GM23248 (cell line): ENCODE measurements around the gene SLC6A7. TPM values are rescaled to one million over a fixed set of nuclear protein-coding genes. Genes with fewer than 3 reads are reported as not detected.
"Not testable (repeated sequence)": the region's sequence is repeated elsewhere in the genome, so short reads cannot be mapped to it uniquely, and the experiment has no call there.

Experiments used
- DNase-seq: peaks from one replicate; pipeline ENCODE4 v3.0.0-alpha.2; 2015
- H2AFZ ChIP-seq: fragments of 200-600 bp; sonication (generic); 2 replicates; pipeline ENCODE4 v1.6.1; 2016; ENCODE audit warnings: antibody characterized with exemption
- H3F3A ChIP-seq: fragments of 200-600 bp; sonication (generic); 2 replicates; pipeline ENCODE4 v1.6.1; 2016; ENCODE audit warnings: mild to moderate bottlenecking, antibody characterized with exemption, mixed run types; ENCODE audit not compliant: insufficient read depth
- H3K27ac ChIP-seq: fragments of 200-600 bp; sonication (generic); 2 replicates; pipeline ENCODE4 v1.5.1; 2016; ENCODE audit warnings: mild to moderate bottlenecking
- H3K27me3 ChIP-seq: fragments of 200-600 bp; sonication (generic); replicated peaks from 2 replicates; pipeline ENCODE4 v1.6.1; 2016; ENCODE audit warnings: mild to moderate bottlenecking; ENCODE audit not compliant: insufficient read depth
- H3K36me3 ChIP-seq: fragments of 200-600 bp; sonication (generic); 2 replicates; pipeline ENCODE4 v1.6.1; 2016; ENCODE audit warnings: low read depth, mild to moderate bottlenecking
- H3K4me1 ChIP-seq: fragments of 200-600 bp; sonication (generic); 2 replicates; pipeline ENCODE4 v1.6.1; 2016; ENCODE audit warnings: mild to moderate bottlenecking; ENCODE audit not compliant: insufficient read depth
- H3K4me2 ChIP-seq: fragments of 200-600 bp; sonication (generic); one replicate; pipeline ENCODE4 v1.6.1; 2016; ENCODE audit warnings: mild to moderate bottlenecking; ENCODE audit not compliant: unreplicated experiment
- H3K4me3 ChIP-seq: fragments of 200-600 bp; sonication (generic); 2 replicates; pipeline ENCODE4 v1.5.1; 2016; ENCODE audit warnings: mild to moderate bottlenecking
- H3K79me2 ChIP-seq: fragments of 200-600 bp; sonication (generic); 2 replicates; pipeline ENCODE4 v1.6.1; 2016; ENCODE audit warnings: mild to moderate bottlenecking; ENCODE audit not compliant: insufficient read depth
- H3K9ac ChIP-seq: fragments of 200-600 bp; sonication (generic); 2 replicates; pipeline ENCODE4 v1.6.1; 2016; ENCODE audit warnings: mild to moderate bottlenecking
- H3K9me2 ChIP-seq: fragments of 200-600 bp; sonication (generic); 2 replicates; pipeline ENCODE4 v1.6.1; 2016; ENCODE audit warnings: mixed run types, mild to moderate bottlenecking, moderate library complexity; ENCODE audit not compliant: insufficient read depth
- H3K9me3 ChIP-seq: fragments of 200-600 bp; sonication (generic); one replicate; pipeline ENCODE4 v1.6.1; 2017; ENCODE audit warnings: low read depth
- H4K20me1 ChIP-seq: fragments of 200-600 bp; sonication (generic); 2 replicates; pipeline ENCODE4 v1.6.0; 2016; ENCODE audit not compliant: insufficient read depth
- EZH2 ChIP-seq: fragments of 200-600 bp; sonication (generic); IDR thresholded peaks from 2 replicates; pipeline ENCODE4 v1.6.1; 2018; ENCODE audit warnings: antibody characterized with exemption, mild to moderate bottlenecking; ENCODE audit not compliant: insufficient read depth, poor library complexity, severe bottlenecking
- EZH2phosphoT487 ChIP-seq: fragments of 200-600 bp; sonication (generic); IDR thresholded peaks from 2 replicates; pipeline ENCODE4 v1.6.1; 2018; ENCODE audit warnings: antibody characterized with exemption, moderate library complexity, mild to moderate bottlenecking, low read depth; ENCODE audit not compliant: insufficient read depth
- WGBS, 2 experiments: methylation state at CpG; one replicate each; pipeline ENCODE4 v1.1.6; 2015 to 2017; ENCODE audit warnings: low lambda C conversion rate in 2 of 2, low coverage in 1 of 2; ENCODE audit errors: missing lambda C conversion rate in 2 of 2; 5-methylcytosine and 5-hydroxymethylcytosine counted together
- in situ Hi-C: fragments of 300-500 bp; cut with MboI; formaldehyde crosslinking; loops from 2 replicates; pipeline ENCODE4 v1.15.0; 2020
- polyA plus RNA-seq: library from polyadenylated mRNA; unstranded; fragments of >200 nt; fragmentation: Nextera tagmentation; extraction: Ambion mirVana; gene quantifications from 2 replicates; pipeline ENCODE4 v1.2.1, GENCODE V29; 2016
- total RNA-seq: library from RNA; depleted of rRNA; stranded (reverse); fragments of >200 nt; shearing (Covaris generic); gene quantifications from 2 replicates; pipeline ENCODE4 v1.2.3, GENCODE V29; 2014

The SLC6A7 gene
- total and polyA plus RNA-seq, 2 experiments from 2014 or later: not detected

DNA sequence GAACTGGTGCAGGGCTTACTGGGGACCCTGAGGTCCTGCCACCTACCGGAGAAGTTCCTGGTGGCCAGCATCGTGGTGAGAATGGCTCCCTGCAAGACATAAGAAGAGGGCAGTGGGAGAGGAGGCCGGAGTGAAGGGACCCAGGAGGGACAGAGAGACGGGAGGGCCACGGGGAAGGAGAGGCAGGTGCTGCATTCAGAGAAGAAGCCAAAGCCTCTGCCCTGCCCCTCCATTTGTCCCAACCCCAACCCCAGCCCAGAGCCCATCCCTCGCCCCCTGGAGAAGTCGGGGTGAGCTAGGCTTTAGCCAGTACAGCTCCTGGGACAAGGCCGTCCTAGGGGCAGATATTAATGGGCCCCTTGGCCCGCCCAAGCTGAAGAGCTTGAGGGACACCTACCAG, 57.9 kb downstream of the SLC6A7 start:
- DNase-seq: no peak
- Histone ChIP-seq H3K27me3 (no peaks in the 10 kb centered on the region), H3K27ac (no peak overlapping the region), H3K4me1 (no peaks in the 10 kb centered on the region), H3K79me2 (no peaks in the 10 kb centered on the region), H3K9me3 (no peaks in the 10 kb centered on the region), H3K9me2 (no peaks in the 10 kb centered on the region), H3F3A (no peaks in the 10 kb centered on the region), H2AFZ (no peak overlapping the region), H3K4me2 (no peak overlapping the region), H3K4me3 (no peak overlapping the region), H3K36me3 (no peaks in the 10 kb centered on the region), H3K9ac (no peak overlapping the region), H4K20me1 (no peaks in the 10 kb centered on the region)
- WGBS, 2 experiments: 92 to 100% methylated on average over 8 to 9 of the region's 9 CpGs
- no peak for TF ChIP-seq EZH2
- TF ChIP-seq EZH2phosphoT487: no peak
- in situ Hi-C loops: no loop called here

GRCh38 chr5:150248493-150248892, 58.6 kb downstream of the SLC6A7 start:
- H3K9ac ChIP-seq, H3K9me2 ChIP-seq, DNase-seq, H3K27ac ChIP-seq, in situ Hi-C loops, H3F3A ChIP-seq, H3K4me3 ChIP-seq, H3K4me1 ChIP-seq, H3K4me2 ChIP-seq, H2AFZ ChIP-seq, H3K36me3 ChIP-seq, H3K79me2 ChIP-seq, H3K27me3 ChIP-seq, H4K20me1 ChIP-seq, H3K9me3 ChIP-seq: not testable (repeated sequence)
- WGBS, 2 experiments: 95 to 96% methylated on average over 5 to 6 of the region's 6 CpGs

GRCh38 chr5:150248946-150249345, 59.1 kb downstream of the SLC6A7 start:
- WGBS, 2 experiments: 84 to 91% methylated on average over 3 of the region's 3 CpGs
- Histone ChIP-seq H3K79me2 (no peaks in the 10 kb centered on the region), H3K9me3 (no peaks in the 10 kb centered on the region), H3K9me2 (no peaks in the 10 kb centered on the region), H3K9ac (no peak overlapping the region), H3K4me3 (no peak overlapping the region), H3K36me3 (no peaks in the 10 kb centered on the region), H2AFZ (no peak overlapping the region), H4K20me1 (no peaks in the 10 kb centered on the region), H3K27ac (no peak overlapping the region), H3K4me1 (no peaks in the 10 kb centered on the region), H3F3A (no peaks in the 10 kb centered on the region), H3K4me2 (no peak overlapping the region), H3K27me3 (no peaks in the 10 kb centered on the region)
- TF ChIP-seq EZH2: no peak
- no peak for TF ChIP-seq EZH2phosphoT487
- DNase-seq: no peak
- in situ Hi-C loops: no loop called here

- TF ChIP-seq EZH2phosphoT487: no peak
- TF ChIP-seq EZH2: no peak
- DNase-seq: no peak
- no peaks in the 10 kb centered on the region for H3K36me3 ChIP-seq
- no peaks in the 10 kb centered on the region for H3K27me3 ChIP-seq
- no peak overlapping the region for H3K27ac ChIP-seq
- no peaks in the 10 kb centered on the region for H3K79me2 ChIP-seq
- no peak overlapping the region for H3K4me3 ChIP-seq
- H4K20me1 ChIP-seq: no peaks in the 10 kb centered on the region
- H3K4me1 ChIP-seq: no peaks in the 10 kb centered on the region
- 91 to 95% methylated on average over 5 of the region's 5 CpGs for WGBS, 2 experiments
- H3K4me2 ChIP-seq: no peak overlapping the region
- in situ Hi-C loops: no loop called here
- no peaks in the 10 kb centered on the region for H3F3A ChIP-seq
- H3K9me2 ChIP-seq: no peaks in the 10 kb centered on the region
- H3K9ac ChIP-seq: no peak overlapping the region
- H3K9me3 ChIP-seq: no peaks in the 10 kb centered on the region
- no peak overlapping the region for H2AFZ ChIP-seq
Measured at GRCh38 chr5:150249744-150250143, 59.9 kb downstream of the SLC6A7 start.

GRCh38 chr5:150251504-150251903, 61.6 kb downstream of the SLC6A7 start:
- no peak overlapping the region for H3K27ac ChIP-seq

More at GRCh38 chr5:150251504-150251903, 61.6 kb downstream of the SLC6A7 start:
- no peak for DNase-seq
- no peaks in the 10 kb centered on the region for H4K20me1 ChIP-seq
- no peak overlapping the region for H3K4me3 ChIP-seq
- TF ChIP-seq EZH2 (no peak), EZH2phosphoT487 (no peak)
- H3F3A ChIP-seq: no peaks in the 10 kb centered on the region
- no peak overlapping the region for H3K9ac ChIP-seq
- H3K9me2 ChIP-seq: no peaks in the 10 kb centered on the region
- H3K9me3 ChIP-seq: no peaks in the 10 kb centered on the region
- no peaks in the 10 kb centered on the region for H3K4me1 ChIP-seq
- no peaks in the 10 kb centered on the region for H3K79me2 ChIP-seq
- in situ Hi-C loops: no loop called here
- no peak overlapping the region for H2AFZ ChIP-seq
- 94 to 95% methylated on average over 7 of the region's 7 CpGs for WGBS, 2 experiments
- no peaks in the 10 kb centered on the region for H3K27me3 ChIP-seq
- no peak overlapping the region for H3K4me2 ChIP-seq
- H3K36me3 ChIP-seq: no peaks in the 10 kb centered on the region
